Ovary (tissue), 9 donors: ENCODE data around the gene JAKMIP3. TPM values are rescaled to one million over a fixed set of nuclear protein-coding genes. Genes with fewer than 3 reads are reported as not detected.

ENCODE experiments used
- DNase-seq, 5 donors: peaks; one replicate each; pipeline ENCODE4 v3.0.0-alpha.2; 2019 to 2020
- H3K27ac ChIP-seq, 2 donors: fragments of 200-600 bp; one replicate each; pipeline versions ENCODE4 v1.5.1 to v1.8.0; 2019 to 2022
- H3K27me3 ChIP-seq: fragments of 200-600 bp; one replicate; pipeline ENCODE4 v1.8.0; 2022
- H3K36me3 ChIP-seq: fragments of 200-600 bp; sonication (generic); one replicate; pipeline ENCODE4 v1.5.1; 2019
- H3K4me1 ChIP-seq: one replicate; pipeline ENCODE4 v1.8.1; 2013; ENCODE audit warnings: mild to moderate bottlenecking, moderate library complexity; ENCODE audit not compliant: insufficient read depth
- H3K4me3 ChIP-seq: fragments of 200-600 bp; sonication (generic); one replicate; pipeline ENCODE4 v1.5.1; 2017
- H3K9me3 ChIP-seq, 2 donors: fragments of 200-600 bp in 1 of 2; sonication (generic) in 1 of 2; one replicate each; pipeline versions ENCODE4 v1.5.1 to v1.8.1; 2013 to 2019; ENCODE audit warnings: mild to moderate bottlenecking in 1 of 2, moderate library complexity in 1 of 2
- CTCF ChIP-seq, 3 donors: fragments of 450-650 bp in 2 of 3; fragments of 200-600 bp in 1 of 3; IDR thresholded peaks; one replicate each; pipeline versions ENCODE4 v1.5.1 to v1.8.0; 2016 to 2022; ENCODE audit warnings: antibody characterized with exemption in 3 of 3, mild to moderate bottlenecking in 1 of 3
- EP300 ChIP-seq: sonication (generic); formaldehyde crosslinking; IDR thresholded peaks from one replicate; pipeline ENCODE4 v1.6.1; 2017; ENCODE audit warnings: antibody characterized with exemption
- POLR2A ChIP-seq: fragments of 450-650 bp; IDR thresholded peaks from one replicate; pipeline ENCODE4 v1.6.1; 2017; ENCODE audit warnings: antibody characterized with exemption, mild to moderate bottlenecking, moderate library complexity
- WGBS, 3 donors: extraction: QIAGEN DNeasy Blood & Tissue Kit in 1 of 3; methylation state at CpG; one replicate each; pipeline versions ENCODE4 v1.1.5 to v1.1.7; 2013 to 2017; 5-methylcytosine and 5-hydroxymethylcytosine counted together
- intact Hi-C, 4 donors: fragments of 100-400 bp; cut with DNase I; formaldehyde crosslinking; loops; one replicate each; pipeline versions ENCODE4 v1.11.0 to v1.15.1; 2022 to 2023
- polyA plus RNA-seq, 2 donors: library from polyadenylated mRNA; stranded (reverse); fragments of 200-250 nt in 1 of 2; fragments of 350-450 nt in 1 of 2; fragmentation: Illumina TruSeq in 1 of 2; extraction: RNeasy Lipid Tissue Mini Kit (QIAGEN cat#74804) in 1 of 2; gene quantifications; one replicate each; pipeline ENCODE4 v1.2.3, GENCODE V29; 2013 to 2014
- total RNA-seq, 7 donors: library from RNA; depleted of rRNA in 2 of 7; stranded (reverse); fragments of >200 nt in 2 of 7; fragmentation: NEBNext Ultra II Directional in 3 of 7; extraction: Animal tissue kit (Norgen Biotek cat#: 25700) in 3 of 7; gene quantifications; one replicate each; pipeline versions ENCODE4 v1.1.0 to v1.2.4, GENCODE V29; 2016 to 2023
- donor health status: DM: no; HTN: no; CAD: no; lungs with moderate emphysema.
- donor health status: DM: no; HTN: no; CAD: no.
- donor health status: Bipolar disorder and iron deficiency.
- donor health status: DM: yes; HTN: yes; CAD: no.
- donor health status: DM: no; HTN: no; CAD: no.
- donor health status: DM: yes; HTN: yes; CAD: no.

The JAKMIP3 gene
- total and polyA plus RNA-seq, 9 donors = 0.48 to 2.5 (median 1.5) TPM

GRCh38 chr10:132100556-132101349, 35.0 kb downstream of the JAKMIP3 start:
- WGBS, 3 donors = 87 to 90% (median 87%) methylated on average over 27 of the region's 27 CpGs
- no peak for DNase-seq
- no peak for TF ChIP-seq POLR2A
- no peak for TF ChIP-seq CTCF (IDR thresholded peaks at IDR 0.05)
- no peak for TF ChIP-seq EP300
- intact Hi-C loops = no loop called here
- Histone ChIP-seq H3K36me3 (no peaks in the 10 kb centered on the region), H3K9me3 (no peaks in the 10 kb centered on the region), H3K4me1 (no peaks in the 10 kb centered on the region), H3K4me3 (no peak overlapping the region), H3K27me3 (no peaks in the 10 kb centered on the region), H3K27ac (no peak overlapping the region)

- intact Hi-C loops = no loop called here
- H3K27me3 ChIP-seq = no peaks in the 10 kb centered on the region
- H3K27ac ChIP-seq = no peak overlapping the region
- no peaks in the 10 kb centered on the region for H3K9me3 ChIP-seq
- DNase-seq = no peak
- H3K4me1 ChIP-seq = no peaks in the 10 kb centered on the region
- no peaks in the 10 kb centered on the region for H3K36me3 ChIP-seq
- H3K4me3 ChIP-seq = no peak overlapping the region
- 66 to 80% (median 71%) methylated on average over 10 of the region's 10 CpGs for WGBS, 3 donors
- no peak for TF ChIP-seq CTCF (IDR thresholded peaks at IDR 0.05)
- TF ChIP-seq POLR2A = no peak
- TF ChIP-seq EP300 = no peak
Measured at GRCh38 chr10:132101529-132101928, 35.8 kb downstream of the JAKMIP3 start.

- no peak overlapping the region for H3K27ac ChIP-seq
- H3K9me3 ChIP-seq = no peaks in the 10 kb centered on the region
- WGBS, 3 donors = 74 to 87% (median 78%) methylated on average over 23 of the region's 23 CpGs
- intact Hi-C loops = no loop called here
- no peaks in the 10 kb centered on the region for H3K4me1 ChIP-seq
- no peaks in the 10 kb centered on the region for H3K36me3 ChIP-seq
- DNase-seq = no peak
- no peaks in the 10 kb centered on the region for H3K27me3 ChIP-seq
- TF ChIP-seq POLR2A (no peak), EP300 (no peak), CTCF (IDR thresholded peaks at IDR 0.05) (no peak)
- H3K4me3 ChIP-seq = no peak overlapping the region
Measured at GRCh38 chr10:132102071-132102716, 36.4 kb downstream of the JAKMIP3 start.

- no peak overlapping the region for H3K27ac ChIP-seq
- no peaks in the 10 kb centered on the region for H3K36me3 ChIP-seq
- no peak overlapping the region for H3K4me3 ChIP-seq
- DNase-seq = no peak
- TF ChIP-seq EP300 (no peak), CTCF (IDR thresholded peaks at IDR 0.05) (no peak), POLR2A (no peak)
- H3K9me3 ChIP-seq = no peaks in the 10 kb centered on the region
- WGBS, 3 donors = 72 to 74% (median 73%) methylated on average over 8 of the region's 8 CpGs
- H3K4me1 ChIP-seq = no peaks in the 10 kb centered on the region
- intact Hi-C loops = no loop called here
- no peaks in the 10 kb centered on the region for H3K27me3 ChIP-seq
Measured at GRCh38 chr10:132102717-132103110, 37.0 kb downstream of the JAKMIP3 start.
